ENCODE results near the gene DLGAP1.

GRCh38 chr18:3727274-3727673 is 727.8 kb downstream of the DLGAP1 start:
- TF ChIP-seq ZFP30 (CRISPR knock-in tag; IDR thresholded peaks at IDR 0.05) (no peak), TOX (CRISPR knock-in tag; IDR thresholded peaks at IDR 0.05; ENCODE audit: borderline replicate concordance) (no peak), ARNTL (CRISPR knock-in tag; IDR thresholded peaks at IDR 0.05; ENCODE audit: borderline replicate concordance, low read depth) (no peak), ZNF8 (CRISPR knock-in tag; IDR thresholded peaks at IDR 0.05) (no peak), RARB (CRISPR knock-in tag; IDR thresholded peaks at IDR 0.05) (no peak), ZNF70 (CRISPR knock-in tag; IDR thresholded peaks at IDR 0.05) (no peak)
- TF ChIP-seq, protein P1, sequence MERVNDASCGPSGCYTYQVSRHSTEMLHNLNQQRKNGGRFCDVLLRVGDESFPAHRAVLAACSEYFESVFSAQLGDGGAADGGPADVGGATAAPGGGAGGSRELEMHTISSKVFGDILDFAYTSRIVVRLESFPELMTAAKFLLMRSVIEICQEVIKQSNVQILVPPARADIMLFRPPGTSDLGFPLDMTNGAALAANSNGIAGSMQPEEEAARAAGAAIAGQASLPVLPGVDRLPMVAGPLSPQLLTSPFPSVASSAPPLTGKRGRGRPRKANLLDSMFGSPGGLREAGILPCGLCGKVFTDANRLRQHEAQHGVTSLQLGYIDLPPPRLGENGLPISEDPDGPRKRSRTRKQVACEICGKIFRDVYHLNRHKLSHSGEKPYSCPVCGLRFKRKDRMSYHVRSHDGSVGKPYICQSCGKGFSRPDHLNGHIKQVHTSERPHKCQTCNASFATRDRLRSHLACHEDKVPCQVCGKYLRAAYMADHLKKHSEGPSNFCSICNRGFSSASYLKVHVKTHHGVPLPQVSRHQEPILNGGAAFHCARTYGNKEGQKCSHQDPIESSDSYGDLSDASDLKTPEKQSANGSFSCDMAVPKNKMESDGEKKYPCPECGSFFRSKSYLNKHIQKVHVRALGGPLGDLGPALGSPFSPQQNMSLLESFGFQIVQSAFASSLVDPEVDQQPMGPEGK (CRISPR knock-in tag; IDR thresholded peaks at IDR 0.05; ENCODE audit: borderline replicate concordance) = no peak
- TF ChIP-seq, protein P2, sequence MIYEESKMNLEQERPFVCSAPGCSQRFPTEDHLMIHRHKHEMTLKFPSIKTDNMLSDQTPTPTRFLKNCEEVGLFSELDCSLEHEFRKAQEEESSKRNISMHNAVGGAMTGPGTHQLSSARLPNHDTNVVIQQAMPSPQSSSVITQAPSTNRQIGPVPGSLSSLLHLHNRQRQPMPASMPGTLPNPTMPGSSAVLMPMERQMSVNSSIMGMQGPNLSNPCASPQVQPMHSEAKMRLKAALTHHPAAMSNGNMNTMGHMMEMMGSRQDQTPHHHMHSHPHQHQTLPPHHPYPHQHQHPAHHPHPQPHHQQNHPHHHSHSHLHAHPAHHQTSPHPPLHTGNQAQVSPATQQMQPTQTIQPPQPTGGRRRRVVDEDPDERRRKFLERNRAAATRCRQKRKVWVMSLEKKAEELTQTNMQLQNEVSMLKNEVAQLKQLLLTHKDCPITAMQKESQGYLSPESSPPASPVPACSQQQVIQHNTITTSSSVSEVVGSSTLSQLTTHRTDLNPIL (CRISPR knock-in tag; IDR thresholded peaks at IDR 0.05; ENCODE audit: low read depth) = no peak

Data from SK-N-SH treated with all-trans-retinoic acid at 6 μM for 48 hours (cell line).